ENCODE measurements around the gene CDT1. TPM values are rescaled to one million over a fixed set of nuclear protein-coding genes. Genes with fewer than 3 reads are reported as not detected.

The CDT1 gene
- total and polyA plus RNA-seq, 10 of the 15 experiments (the other 5 are each of a cell fraction or from before 2014, with no cell fraction given) = 0.50 to 87.6 (median 8.8) TPM

DNA sequence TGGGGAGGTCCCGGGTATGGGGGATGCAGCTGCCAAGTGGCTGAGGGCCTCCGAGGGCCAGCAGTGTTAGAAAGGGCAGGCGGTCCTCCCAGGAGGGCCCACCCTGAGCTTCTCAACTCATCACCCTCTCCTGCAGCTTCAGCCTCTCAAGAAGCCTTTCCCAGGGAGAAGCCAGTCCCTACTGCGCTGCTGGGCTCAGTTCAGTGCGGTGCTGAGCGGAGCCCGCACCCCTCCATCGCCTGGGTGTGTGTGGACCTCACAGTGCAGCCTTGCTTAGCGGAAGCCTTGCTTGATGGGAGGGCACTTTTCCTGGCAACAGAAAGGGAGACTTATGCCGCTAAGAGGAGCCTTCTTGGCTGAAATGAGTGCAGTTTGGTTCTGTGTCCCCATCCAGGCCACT, 11.6 kb downstream of the CDT1 start:
- Histone ChIP-seq H3K27ac (ENCODE audit: control insufficient read depth, insufficient read depth) (no peak overlapping the region), H3K9me3 (replicated peaks; ENCODE audit: control insufficient read depth, insufficient read depth, low read length) (no peaks in the 10 kb centered on the region), H3K36me3 (ENCODE audit: control insufficient read depth in 2 of 2, insufficient read depth in 2 of 2, low read length in 1 of 2) (no peaks in the 10 kb centered on the region; a peak in 2 of 4 replicates), H3K79me2 (ENCODE audit: control insufficient read depth, insufficient read depth, low read length) (peaks cover 15% of the 10 kb centered on the region), H3K4me3 (no peak overlapping the region), H3K4me2 (ENCODE audit: control insufficient read depth, insufficient read depth) (no peak overlapping the region), H3K4me1 (ENCODE audit: control insufficient read depth, insufficient read depth, low read length) (peaks cover 10% of the 10 kb centered on the region), H3K9ac (ENCODE audit: control insufficient read depth, insufficient read depth, low read length) (no peak overlapping the region), H3K27me3 (replicated peaks in 1 of 2; ENCODE audit: control insufficient read depth in 2 of 2, insufficient read depth in 2 of 2, low read length in 1 of 2) (no peaks in the 10 kb centered on the region), H4K20me1 (ENCODE audit: control insufficient read depth, insufficient read depth) (no peaks in the 10 kb centered on the region), H2AFZ (ENCODE audit: control insufficient read depth, low read depth, low read length) (no peak overlapping the region)
- ATAC-seq = no peak
- ChIA-PET SMC1A (ENCODE audit: uncharacterized antibody, unreplicated experiment) (interaction anchor here (0.8 to 1.3 kb wide), 3 partner anchors 333 to 401 kb away, joined by 3 read pairs; no protein-coding TSS in a partner anchor), RAD21 (ENCODE audit: unreplicated experiment) (no interaction called here), POLR2A (interaction anchor here (0.9 kb wide), 1 partner anchor 45 kb away, joined by 3 read pairs; no protein-coding TSS in a partner anchor), CTCF (interaction anchor here (0.6 to 2.1 kb wide), 8 partner anchors 11 to 426 kb away, joined by 3 to 5 read pairs (median 4); no protein-coding TSS in a partner anchor)
- BruUV-seq (replicated peaks) = no TSS peak
- TF ChIP-seq HDAC6 (IDR thresholded peaks at IDR 0.05; ENCODE audit: unreplicated experiment) = no peak
- WGBS (ENCODE audit: insufficient coverage, insufficient replicate concordance, low lambda C conversion rate, missing lambda C conversion rate) = 68% methylated on average over 10 of the region's 10 CpGs
- DNase-seq (ENCODE audit: low read depth, low spot score) = no peak
- no peak for FAIRE-seq
- in situ Hi-C loops (cut with MboI) (no loop called here), intact Hi-C loops (cut with micrococcal nuclease; ENCODE audit: unreplicated experiment) (no loop called here)

DNA sequence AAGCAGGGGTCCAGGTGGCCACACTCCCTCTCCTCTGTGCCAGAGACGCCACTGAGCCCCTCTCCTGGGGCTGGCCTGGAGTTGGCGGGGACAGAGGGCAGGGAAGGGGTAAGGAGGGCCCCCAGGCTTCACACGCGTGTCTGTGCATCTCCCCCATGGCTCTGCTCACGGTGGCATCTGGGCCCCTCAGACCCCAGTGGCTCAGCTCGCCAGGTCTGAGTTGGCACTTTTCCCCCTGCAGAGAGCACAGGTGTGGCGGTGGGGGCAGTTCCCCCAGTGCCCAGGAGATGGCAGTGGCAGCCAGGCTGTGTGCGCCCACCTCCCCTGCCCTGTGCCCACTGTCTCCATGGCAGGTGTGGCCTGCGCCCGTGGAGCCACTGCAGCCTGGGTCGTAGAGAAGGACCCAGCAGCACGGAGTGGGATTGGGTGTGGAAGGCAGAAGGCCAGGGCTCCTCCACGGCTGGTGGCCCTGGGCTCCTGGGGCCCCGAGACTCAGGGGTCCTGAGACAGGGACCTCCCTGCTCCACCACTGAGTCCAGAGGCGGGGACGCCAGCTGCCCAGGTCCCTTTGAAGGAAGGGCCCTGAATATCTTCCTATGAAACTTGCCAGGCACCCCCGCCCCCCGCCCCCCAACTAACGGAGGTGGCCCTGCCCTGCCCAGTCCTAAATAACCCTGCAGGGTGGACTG, 12.5 kb downstream of the CDT1 start:
- Histone ChIP-seq H4K20me1 (ENCODE audit: control insufficient read depth, insufficient read depth) (no peaks in the 10 kb centered on the region), H3K36me3 (ENCODE audit: control insufficient read depth in 2 of 2, insufficient read depth in 2 of 2, low read length in 1 of 2) (no peaks in the 10 kb centered on the region), H3K4me3 (no peak overlapping the region), H3K27ac (ENCODE audit: control insufficient read depth, insufficient read depth) (no peak overlapping the region), H3K79me2 (ENCODE audit: control insufficient read depth, insufficient read depth, low read length) (peaks cover 7% of the 10 kb centered on the region), H3K27me3 (replicated peaks in 1 of 2; ENCODE audit: control insufficient read depth in 2 of 2, insufficient read depth in 2 of 2, low read length in 1 of 2) (no peaks in the 10 kb centered on the region), H3K4me2 (ENCODE audit: control insufficient read depth, insufficient read depth) (no peak overlapping the region), H2AFZ (ENCODE audit: control insufficient read depth, low read depth, low read length) (no peak overlapping the region), H3K9me3 (replicated peaks; ENCODE audit: control insufficient read depth, insufficient read depth, low read length) (no peaks in the 10 kb centered on the region), H3K4me1 (ENCODE audit: control insufficient read depth, insufficient read depth, low read length) (peaks cover 6% of the 10 kb centered on the region), H3K9ac (ENCODE audit: control insufficient read depth, insufficient read depth, low read length) (no peak overlapping the region)
- in situ Hi-C loops (cut with MboI) = no loop called here
- ATAC-seq (peak; percentile 31), FAIRE-seq (no peak), DNase-seq (ENCODE audit: low read depth, low spot score) (no peak)
- RAD21 ChIA-PET (ENCODE audit: unreplicated experiment) = no interaction called here
- WGBS (ENCODE audit: insufficient coverage, insufficient replicate concordance, low lambda C conversion rate, missing lambda C conversion rate) = 33% methylated on average over 15 of the region's 19 CpGs
- no TSS peak for BruUV-seq (replicated peaks)
- CTCF ChIA-PET = interaction anchor here (0.7 to 2.1 kb wide), 8 partner anchors 16 to 425 kb away, joined by 3 to 5 read pairs (median 4); no protein-coding TSS in a partner anchor
- intact Hi-C loops (cut with micrococcal nuclease; ENCODE audit: unreplicated experiment) = loop anchor here (1.0 kb wide), 2 partner anchors 351 to 400 kb away; no protein-coding TSS in a partner anchor
- POLR2A ChIA-PET = interaction anchor here (0.9 kb wide), 1 partner anchor 44 kb away, joined by 3 read pairs; no protein-coding TSS in a partner anchor
- SMC1A ChIA-PET (ENCODE audit: uncharacterized antibody, unreplicated experiment) = interaction anchor here (0.8 to 1.3 kb wide), 3 partner anchors 333 to 400 kb away, joined by 3 read pairs; no protein-coding TSS in a partner anchor
- TF ChIP-seq, protein P1, sequence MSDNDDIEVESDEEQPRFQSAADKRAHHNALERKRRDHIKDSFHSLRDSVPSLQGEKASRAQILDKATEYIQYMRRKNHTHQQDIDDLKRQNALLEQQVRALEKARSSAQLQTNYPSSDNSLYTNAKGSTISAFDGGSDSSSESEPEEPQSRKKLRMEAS (IDR thresholded peaks at IDR 0.05; ENCODE audit: low read depth, low read length) = peak; percentile 24; the same call in 1 of the 2 replicates
- TF ChIP-seq TCF3 (IDR thresholded peaks at IDR 0.05; ENCODE audit: borderline replicate concordance, insufficient read depth, low read depth, low read length) = peak; percentile 71; the same call in 1 of the 2 replicates
- TF ChIP-seq RAD21 (IDR thresholded peaks at IDR 0.05; ENCODE audit: insufficient read depth, low read depth, low read length) = peak; percentile 69
- TF ChIP-seq STAT1 (conservative IDR thresholded peaks at IDR 0.05) = no peak
- TF ChIP-seq SMC3 (IDR thresholded peaks at IDR 0.05; ENCODE audit: borderline replicate concordance, low read length) = peak; percentile 81
- TF ChIP-seq, protein P2, sequence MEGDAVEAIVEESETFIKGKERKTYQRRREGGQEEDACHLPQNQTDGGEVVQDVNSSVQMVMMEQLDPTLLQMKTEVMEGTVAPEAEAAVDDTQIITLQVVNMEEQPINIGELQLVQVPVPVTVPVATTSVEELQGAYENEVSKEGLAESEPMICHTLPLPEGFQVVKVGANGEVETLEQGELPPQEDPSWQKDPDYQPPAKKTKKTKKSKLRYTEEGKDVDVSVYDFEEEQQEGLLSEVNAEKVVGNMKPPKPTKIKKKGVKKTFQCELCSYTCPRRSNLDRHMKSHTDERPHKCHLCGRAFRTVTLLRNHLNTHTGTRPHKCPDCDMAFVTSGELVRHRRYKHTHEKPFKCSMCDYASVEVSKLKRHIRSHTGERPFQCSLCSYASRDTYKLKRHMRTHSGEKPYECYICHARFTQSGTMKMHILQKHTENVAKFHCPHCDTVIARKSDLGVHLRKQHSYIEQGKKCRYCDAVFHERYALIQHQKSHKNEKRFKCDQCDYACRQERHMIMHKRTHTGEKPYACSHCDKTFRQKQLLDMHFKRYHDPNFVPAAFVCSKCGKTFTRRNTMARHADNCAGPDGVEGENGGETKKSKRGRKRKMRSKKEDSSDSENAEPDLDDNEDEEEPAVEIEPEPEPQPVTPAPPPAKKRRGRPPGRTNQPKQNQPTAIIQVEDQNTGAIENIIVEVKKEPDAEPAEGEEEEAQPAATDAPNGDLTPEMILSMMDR (IDR thresholded peaks at IDR 0.05 in 2 of 3, conservative IDR thresholded peaks at IDR 0.05 in 1 of 3; ENCODE audit: control insufficient read depth in 2 of 3, extremely low read depth in 1 of 3, insufficient read depth in 1 of 3, low read depth in 3 of 3, low read length in 3 of 3) = peak; percentile 87 to 97 (median 88)
- TF ChIP-seq BHLHE40 (IDR thresholded peaks at IDR 0.05; ENCODE audit: borderline replicate concordance in 1 of 2, low read depth in 2 of 2, low read length in 1 of 2) = peak in 1 of 2 experiments; percentile 19; a peak in 1 of 4 replicates
- TF ChIP-seq GATAD2B (conservative IDR thresholded peaks at IDR 0.05; ENCODE audit: low read depth) = 0 out of 2 replicates have a peak, but pooled peaks have one; percentile 25
- no peak for TF ChIP-seq POU2F2 (IDR thresholded peaks at IDR 0.05; ENCODE audit: borderline replicate concordance, low read depth, low read length)
- peak; percentile 44; the same call in 1 of the 2 replicates for TF ChIP-seq LARP7 (IDR thresholded peaks at IDR 0.05)
